GM19240 (cell line): ENCODE data around the gene GAST.

Experiments
- DNase-seq: peaks from one replicate; pipeline ENCODE4 v3.0.0; 2011; ENCODE audit warnings: low spot score; ENCODE audit not compliant: insufficient read length

GAST gene

GRCh38 chr17:41738801-41739112 is 26.6 kb downstream of the GAST start:
- DNase-seq: no peak

GRCh38 chr17:41739661-41740352 is 27.7 kb downstream of the GAST start:
- DNase-seq: no peak

- no peak for DNase-seq
Observed at GRCh38 chr17:41740506-41740905, 28.4 kb downstream of the GAST start.

- DNase-seq: no peak
Observed at GRCh38 chr17:41741709-41742108, 29.6 kb downstream of the GAST start.

GRCh38 chr17:41748275-41748674 is 36.1 kb downstream of the GAST start:
- no peak for DNase-seq

GRCh38 chr17:41750862-41751261 is 38.7 kb downstream of the GAST start:
- DNase-seq: no peak

- DNase-seq: no peak
Observed at GRCh38 chr17:41751288-41751687, 39.2 kb downstream of the GAST start.

GRCh38 chr17:41754066-41754465 is 41.9 kb downstream of the GAST start:
- no peak for DNase-seq

- DNase-seq: no peak
Observed at GRCh38 chr17:41758601-41759000, 46.5 kb downstream of the GAST start.

GRCh38 chr17:41760878-41761277 is 48.7 kb downstream of the GAST start:
- no peak for DNase-seq

- DNase-seq: no peak
Observed at GRCh38 chr17:41762391-41762790, 50.3 kb downstream of the GAST start.

GRCh38 chr17:41762841-41763240 is 50.7 kb downstream of the GAST start:
- DNase-seq: no peak

- no peak for DNase-seq
Observed at GRCh38 chr17:41763327-41763726, 51.2 kb downstream of the GAST start.
